Measurements from ENCODE around the gene TBC1D3K. TPM values are rescaled to one million over a fixed set of nuclear protein-coding genes. Genes with fewer than 3 reads are reported as not detected.

The TBC1D3K gene
- 0.07 TPM in 1 of 2 replicates, not detected in the other for total RNA-seq

DNA sequence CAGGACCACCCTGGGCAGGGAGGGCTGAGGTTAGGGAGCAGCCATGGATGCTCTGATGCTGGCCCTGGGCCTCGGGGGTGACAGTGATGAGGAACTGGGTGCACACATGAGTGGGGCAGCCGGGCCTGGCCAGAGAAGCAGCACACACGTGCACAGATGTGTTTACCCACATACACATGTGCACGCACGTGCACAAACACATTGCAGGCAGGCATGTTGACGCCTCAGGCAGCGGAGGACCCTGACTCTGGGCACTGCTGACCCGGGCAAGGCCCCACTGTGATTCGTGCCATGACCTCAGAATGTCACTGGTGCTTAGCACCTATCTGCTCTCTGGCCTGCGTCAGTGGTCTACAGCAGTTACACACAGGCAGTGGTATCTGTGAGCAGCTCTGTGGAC, at the start of gene TBC1D3K:
TBC1D3K (plus strand) TSS at position 301 of the 400 bp plus-strand sequence. CDS start 1,585 bp downstream, outside the sequence.

Other genes starting within 250 kb of the TBC1D3K start
- not detected in 2 replicates for gene HNF1B, start 179.4 kb upstream of the TBC1D3K start, total RNA-seq
- gene TBC1D3L, start 64.6 kb downstream of the TBC1D3K start, total RNA-seq, result 2.7 and 8.2 TPM in 2 replicates
- 0.33 TPM in 1 of 2 replicates, not detected in the other for gene TBC1D3D, start 79.6 kb downstream of the TBC1D3K start, total RNA-seq
- 0.39 TPM in 1 of 2 replicates, not detected in the other for gene TBC1D3C, start 144.2 kb downstream of the TBC1D3K start, total RNA-seq
- 0.65 TPM in 1 of 2 replicates, not detected in the other for gene TBC1D3E, start 203.5 kb downstream of the TBC1D3K start, total RNA-seq

All from smooth muscle cell of the pulmonary artery (primary cell).